CD4-positive, alpha-beta T cell treated with Interleukin-15 for 4 hours (primary cell): ENCODE data around the gene B3GNT9.

Source experiments
- DNase-seq: peaks from one replicate; pipeline ENCODE4 v3.0.0-alpha.2; 2020; ENCODE audit warnings: low spot score

The B3GNT9 gene

GRCh38 chr16:67184995-67185650 lies 34.3 kb upstream of the B3GNT9 start:
- peak; percentile 83 for DNase-seq

- no peak for DNase-seq
Measured at GRCh38 chr16:67184453-67184994, 33.7 kb upstream of the B3GNT9 start.

GRCh38 chr16:67183627-67184452 lies 33.0 kb upstream of the B3GNT9 start, which contains the start of gene MATCAP1:
Gene MATCAP1 (minus strand): TSS chr16:67183963. CDS start chr16:67180610, 3,353 bp downstream.
- DNase-seq = peak; percentile 96

- no peak for DNase-seq
Measured at GRCh38 chr16:67183284-67183626, 32.5 kb upstream of the B3GNT9 start.

GRCh38 chr16:67182288-67182687 lies 31.5 kb upstream of the B3GNT9 start:
- DNase-seq = no peak

- no peak for DNase-seq
Measured at GRCh38 chr16:67181346-67181745, 30.5 kb upstream of the B3GNT9 start.

GRCh38 chr16:67180166-67180565 lies 29.4 kb upstream of the B3GNT9 start:
- no peak for DNase-seq

GRCh38 chr16:67179421-67180080 lies 28.8 kb upstream of the B3GNT9 start:
- no peak for DNase-seq

GRCh38 chr16:67177743-67178699 lies 27.2 kb upstream of the B3GNT9 start:
- peak; percentile 66 for DNase-seq

- DNase-seq = no peak
Measured at GRCh38 chr16:67176662-67177061, 25.9 kb upstream of the B3GNT9 start.

GRCh38 chr16:67174706-67175231 lies 24.0 kb upstream of the B3GNT9 start:
- no peak for DNase-seq

GRCh38 chr16:67173808-67174705 lies 23.3 kb upstream of the B3GNT9 start:
- peak; percentile 69 for DNase-seq

GRCh38 chr16:67173323-67173722 lies 22.5 kb upstream of the B3GNT9 start:
- DNase-seq = no peak

- DNase-seq = no peak
Measured at GRCh38 chr16:67170949-67171649, 20.3 kb upstream of the B3GNT9 start.

- DNase-seq = no peak
Measured at GRCh38 chr16:67170168-67170948, 19.6 kb upstream of the B3GNT9 start, which contains the start of gene NOL3. Gene NOL3 (plus strand): TSS chr16:67170538.

GRCh38 chr16:67169642-67170167 lies 18.9 kb upstream of the B3GNT9 start:
- DNase-seq = peak; percentile 35

GRCh38 chr16:67169011-67169451 lies 18.2 kb upstream of the B3GNT9 start:
- DNase-seq = no peak

GRCh38 chr16:67167588-67167987 lies 16.8 kb upstream of the B3GNT9 start:
- no peak for DNase-seq
